ENCODE data around the gene GRIN3B.

GRIN3B gene

GRCh38 chr19:1004803-1005664 is 4.8 kb downstream of the GRIN3B start:
- Histone ChIP-seq H3K36me3 (ENCODE audit: control insufficient read depth, insufficient read depth, low read length) (no peaks in the 10 kb centered on the region), H3K79me2 (no peaks in the 10 kb centered on the region), H3K4me2 (ENCODE audit: low read length) (no peak overlapping the region), H3K27ac (no peak overlapping the region), H2AFZ (no peak overlapping the region), H3K27me3 (ENCODE audit: control insufficient read depth, insufficient read depth, low read length) (no peaks in the 10 kb centered on the region), H3K9me3 (ENCODE audit: control insufficient read depth, low read length) (no peaks in the 10 kb centered on the region), H3K9ac (no peak overlapping the region), H3K4me3 (ENCODE audit: low read depth, low read length) (no peak overlapping the region), H3K4me1 (no peaks in the 10 kb centered on the region)
- no peak for TF ChIP-seq CTCF (IDR thresholded peaks at IDR 0.05)

- H3K36me3 ChIP-seq (ENCODE audit: control insufficient read depth, insufficient read depth, low read length) = no peaks in the 10 kb centered on the region
These were observed 6.6 kb downstream of the GRIN3B start for GRCh38 chr19:1006711-1007398.

GRCh38 chr19:1007399-1008251 is 7.4 kb downstream of the GRIN3B start:
- H3K36me3 ChIP-seq (ENCODE audit: control insufficient read depth, insufficient read depth, low read length) = no peaks in the 10 kb centered on the region
- H3K4me3 ChIP-seq (ENCODE audit: low read depth, low read length) = no peak overlapping the region
- H3K9me3 ChIP-seq (ENCODE audit: control insufficient read depth, low read length) = no peaks in the 10 kb centered on the region
- no peak overlapping the region for H3K27ac ChIP-seq
- no peak for TF ChIP-seq CTCF (IDR thresholded peaks at IDR 0.05)
- H3K4me2 ChIP-seq (ENCODE audit: low read length) = no peak overlapping the region
- no peak overlapping the region for H3K9ac ChIP-seq
- H3K79me2 ChIP-seq = no peaks in the 10 kb centered on the region
- H2AFZ ChIP-seq = no peak overlapping the region
- no peaks in the 10 kb centered on the region for H3K4me1 ChIP-seq
- H3K27me3 ChIP-seq (ENCODE audit: control insufficient read depth, insufficient read depth, low read length) = no peaks in the 10 kb centered on the region

More at GRCh38 chr19:1006711-1007398, 6.6 kb downstream of the GRIN3B start:
- no peaks in the 10 kb centered on the region for H3K4me1 ChIP-seq
- no peak overlapping the region for H3K9ac ChIP-seq
- no peaks in the 10 kb centered on the region for H3K79me2 ChIP-seq
- H3K4me3 ChIP-seq (ENCODE audit: low read depth, low read length) = no peak overlapping the region
- H3K4me2 ChIP-seq (ENCODE audit: low read length) = no peak overlapping the region
- H3K9me3 ChIP-seq (ENCODE audit: control insufficient read depth, low read length) = no peaks in the 10 kb centered on the region
- H3K27me3 ChIP-seq (ENCODE audit: control insufficient read depth, insufficient read depth, low read length) = no peaks in the 10 kb centered on the region
- no peak for TF ChIP-seq CTCF (IDR thresholded peaks at IDR 0.05)
- no peak overlapping the region for H2AFZ ChIP-seq
- H3K27ac ChIP-seq = no peak overlapping the region

- no peak overlapping the region for H3K27ac ChIP-seq
- TF ChIP-seq CTCF (IDR thresholded peaks at IDR 0.05) = no peak
- no peaks in the 10 kb centered on the region for H3K79me2 ChIP-seq
- H3K4me3 ChIP-seq (ENCODE audit: low read depth, low read length) = no peak overlapping the region
- no peaks in the 10 kb centered on the region for H3K36me3 ChIP-seq (ENCODE audit: control insufficient read depth, insufficient read depth, low read length)
- H3K4me2 ChIP-seq (ENCODE audit: low read length) = no peak overlapping the region
- no peaks in the 10 kb centered on the region for H3K27me3 ChIP-seq (ENCODE audit: control insufficient read depth, insufficient read depth, low read length)
- H3K9ac ChIP-seq = no peak overlapping the region
- H3K9me3 ChIP-seq (ENCODE audit: control insufficient read depth, low read length) = no peaks in the 10 kb centered on the region
- no peaks in the 10 kb centered on the region for H3K4me1 ChIP-seq
- H2AFZ ChIP-seq = no peak overlapping the region
These were observed 8.2 kb downstream of the GRIN3B start for GRCh38 chr19:1008268-1009040.

Measured in parathyroid adenoma (tissue), 2 donors.